ENCODE data around the gene ADIPOR2.

Gene ADIPOR2

GRCh38 chr12:1801303-1801975 lies 110.6 kb downstream of the ADIPOR2 start:
- no peak for DNase-seq

DNA sequence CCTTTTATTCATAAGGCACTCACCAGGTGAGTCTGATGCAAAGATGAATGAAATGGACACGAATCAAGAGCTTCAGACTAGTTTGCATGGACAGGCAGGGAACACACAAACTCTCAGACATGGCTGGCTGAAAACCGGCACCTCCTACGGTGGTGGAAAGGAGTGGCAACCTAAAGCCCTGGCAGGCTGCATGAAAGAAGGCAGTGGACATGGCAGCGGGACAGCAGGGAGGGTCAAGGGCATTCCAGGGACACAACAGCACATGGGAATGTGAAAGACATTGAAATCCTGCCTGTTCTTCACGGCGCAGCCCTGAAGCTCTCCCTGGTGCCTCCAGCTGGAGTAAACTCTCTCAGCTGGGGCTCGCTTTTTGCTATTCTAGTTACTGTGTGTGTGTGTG lies 112.9 kb downstream of the ADIPOR2 start:
- DNase-seq, result no peak

DNA sequence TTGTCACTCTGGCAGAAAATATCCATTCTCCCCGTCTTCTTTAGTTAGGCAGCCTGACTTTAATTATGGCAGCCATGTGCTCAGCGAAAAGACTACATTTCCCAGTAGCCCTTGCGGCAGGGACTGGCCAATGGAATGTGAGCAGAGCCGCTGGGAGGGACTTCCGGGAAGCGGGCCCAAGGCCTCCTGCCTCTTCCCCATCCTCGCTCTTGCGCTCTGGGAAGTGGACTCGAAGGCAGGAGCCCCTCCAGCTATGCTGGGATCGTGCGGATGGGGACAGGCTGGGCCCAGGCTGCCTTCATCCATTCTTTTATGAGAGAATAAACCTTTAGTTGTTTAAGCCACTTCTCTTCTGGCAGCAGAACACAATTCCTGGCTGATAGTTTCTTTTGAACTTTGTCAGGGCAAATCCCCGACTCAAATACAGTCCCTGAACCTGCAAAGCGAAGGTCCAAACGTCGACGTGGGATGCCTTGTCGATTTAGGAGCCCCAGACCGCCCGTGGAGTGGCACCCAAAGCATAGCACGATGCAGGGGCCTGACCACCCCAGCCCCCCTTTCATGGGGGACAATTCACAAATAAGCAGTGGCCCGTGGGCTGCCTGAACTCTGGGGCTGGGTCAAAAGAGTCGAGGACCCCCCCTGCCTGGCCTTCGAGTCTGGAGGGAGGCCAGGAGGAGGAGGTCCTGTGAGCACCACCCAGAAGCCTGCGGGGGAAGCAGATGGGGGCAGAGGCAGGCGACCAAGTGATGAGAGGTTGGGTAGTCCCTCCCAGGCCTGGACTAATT lies 113.9 kb downstream of the ADIPOR2 start:
- peak; percentile 86 for DNase-seq

GRCh38 chr12:1805441-1806081 lies 114.7 kb downstream of the ADIPOR2 start:
- DNase-seq, result no peak

GRCh38 chr12:1806301-1807086 lies 115.6 kb downstream of the ADIPOR2 start:
- DNase-seq, result no peak

DNA sequence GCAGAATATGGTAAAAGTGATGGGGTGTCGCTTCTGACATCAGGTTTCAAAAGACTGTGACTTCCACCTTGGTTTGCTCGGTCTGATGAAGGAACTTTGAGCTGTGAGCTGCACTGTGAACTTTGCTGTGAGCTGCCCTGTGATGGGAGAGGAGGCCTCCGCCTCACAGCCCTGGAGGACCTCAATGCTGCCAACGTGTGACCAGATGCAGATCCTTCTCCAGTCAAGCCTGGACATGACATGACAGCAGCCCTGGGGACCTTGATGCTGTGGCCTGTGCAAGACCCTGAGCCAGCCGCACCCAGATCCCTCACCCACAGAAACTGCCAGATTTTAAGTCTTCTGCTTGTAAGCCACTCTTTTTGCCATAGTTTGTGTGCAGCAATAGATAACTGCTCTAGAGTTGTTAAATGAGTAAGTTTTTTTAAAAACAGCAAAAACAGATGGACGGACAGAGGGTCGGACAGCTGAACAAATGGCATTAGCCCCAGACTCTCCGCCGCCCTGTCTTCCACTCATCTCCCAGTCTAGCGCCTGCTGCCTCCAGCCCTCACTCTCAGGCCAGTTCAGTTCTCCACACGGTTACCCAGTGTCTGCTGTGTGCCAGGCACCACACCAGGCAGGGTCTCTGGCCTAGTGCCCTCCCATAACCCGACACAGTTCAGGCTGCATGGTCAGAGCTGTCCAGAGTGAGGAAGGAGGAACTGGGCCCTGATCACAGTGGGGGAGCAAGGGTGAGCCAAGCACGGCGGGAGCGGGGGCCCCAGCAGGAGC lies 116.4 kb downstream of the ADIPOR2 start:
- no peak for DNase-seq

- DNase-seq, result no peak
These were observed 117.3 kb downstream of the ADIPOR2 start for GRCh38 chr12:1808036-1808797.

DNA sequence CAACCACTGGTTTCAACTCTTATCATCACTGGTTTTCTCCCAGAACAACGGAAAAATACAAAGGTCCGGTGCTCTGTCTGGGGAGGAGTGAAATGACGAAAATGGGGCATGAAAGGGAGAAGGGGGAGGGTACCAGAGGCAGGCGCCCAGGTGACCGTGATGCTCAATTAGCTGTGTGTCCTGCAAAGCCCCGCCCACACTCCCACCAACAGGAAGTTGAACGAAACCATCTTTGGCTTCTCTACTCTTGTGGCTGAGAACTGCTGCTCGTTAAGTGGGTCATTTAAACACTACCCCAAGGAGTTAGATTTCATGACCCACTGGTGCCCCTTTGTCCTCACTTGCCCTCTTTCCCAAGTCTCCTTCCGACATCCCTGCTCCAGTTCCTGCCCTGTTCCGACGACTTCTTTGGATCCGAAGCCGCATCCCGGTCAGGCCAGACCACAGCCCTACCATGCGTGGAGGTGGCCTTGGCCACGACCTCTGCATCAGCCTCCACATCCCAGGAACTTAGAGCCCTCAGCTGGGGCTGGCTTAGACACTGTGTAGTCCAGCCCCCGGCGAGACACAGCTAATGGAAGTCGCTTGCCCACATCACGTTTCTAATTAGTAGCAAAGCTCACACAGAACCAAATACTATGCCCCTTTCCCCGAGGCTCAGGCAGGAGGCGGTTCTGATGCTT lies 118.1 kb downstream of the ADIPOR2 start:
- no peak for DNase-seq

DNA sequence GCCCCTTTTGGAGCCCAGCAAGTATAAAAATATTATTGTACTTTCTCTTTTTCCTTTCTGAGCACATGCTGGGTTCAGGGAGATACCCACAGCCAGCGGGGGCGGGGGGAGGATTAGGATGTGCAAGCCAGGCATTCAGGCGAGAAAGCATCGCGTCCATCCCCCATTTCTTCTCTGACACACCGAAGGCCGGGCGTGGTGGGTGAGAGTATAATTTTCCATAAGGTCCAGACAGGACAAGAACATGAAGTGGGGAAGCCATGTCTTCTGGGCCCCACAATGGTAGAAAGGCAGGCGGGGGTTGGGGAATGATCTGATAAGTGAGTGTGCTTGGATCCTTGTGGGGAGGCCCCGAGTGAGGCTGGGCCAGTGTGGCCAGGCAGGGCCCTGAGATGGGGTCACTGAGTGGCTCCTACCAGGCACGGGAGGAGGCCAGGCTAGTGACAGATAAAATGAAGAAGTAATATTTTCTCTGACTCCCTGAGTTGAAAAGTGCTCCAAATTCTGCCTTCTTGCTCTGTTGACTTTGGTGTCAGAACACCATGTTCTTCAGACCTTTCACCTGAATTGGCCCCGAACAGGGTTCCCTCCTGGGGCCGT lies 118.8 kb downstream of the ADIPOR2 start:
- no peak for DNase-seq

DNA sequence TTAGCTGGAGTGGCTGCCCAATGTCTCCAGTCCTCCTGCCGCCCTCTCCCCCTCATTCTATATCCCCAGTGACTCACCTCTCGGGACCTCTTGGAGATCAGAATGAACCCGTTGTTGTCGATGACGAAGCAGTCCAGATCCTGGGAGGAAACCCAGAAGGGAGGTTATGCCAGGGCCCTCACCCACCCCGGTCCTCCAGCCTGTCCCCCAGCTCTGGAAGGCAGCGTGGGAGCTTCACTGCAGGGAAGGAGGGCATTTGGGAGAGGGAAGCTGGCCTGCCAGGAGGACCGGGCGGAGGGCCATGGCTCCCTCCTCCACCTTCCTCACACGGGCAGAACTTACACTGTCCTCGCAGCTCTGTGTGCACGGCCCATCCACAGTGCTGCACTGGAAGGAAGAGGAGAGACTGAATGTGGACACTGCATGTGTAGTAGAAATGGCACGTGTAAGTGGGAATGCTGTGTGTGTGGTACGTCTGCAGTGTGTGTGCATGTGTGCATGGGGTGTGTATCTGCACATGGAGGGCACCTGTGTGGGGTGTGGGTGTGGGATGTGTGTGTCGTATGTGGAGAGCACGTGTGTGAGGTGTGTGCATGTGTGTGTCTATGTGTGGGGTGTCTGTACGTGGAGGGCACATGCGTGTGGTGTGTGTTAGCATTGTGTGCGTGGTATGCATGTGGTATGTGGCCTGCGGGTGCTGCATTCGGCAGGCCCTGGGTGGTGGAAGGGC lies 119.5 kb downstream of the ADIPOR2 start:
- DNase-seq, result no peak

DNA sequence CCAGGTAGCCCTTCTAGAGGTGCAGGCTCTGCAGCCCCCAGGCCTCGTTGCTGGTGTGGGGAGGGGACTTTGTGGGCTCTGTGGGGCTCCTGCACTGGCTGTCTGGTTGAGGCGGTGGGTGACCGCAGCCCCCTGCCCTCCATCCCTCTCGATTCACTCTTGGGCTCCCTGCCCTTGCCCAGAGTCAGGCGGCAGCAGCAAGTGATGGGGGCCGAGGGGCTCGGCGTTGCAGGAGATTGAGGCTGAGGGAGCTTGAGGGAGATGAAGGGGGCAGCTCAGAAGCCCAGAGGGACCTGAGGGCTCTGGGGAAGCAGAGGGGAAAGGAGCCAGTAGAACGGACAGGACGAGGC lies 120.0 kb downstream of the ADIPOR2 start:
- no peak for DNase-seq

GRCh38 chr12:1811281-1811947 lies 120.5 kb downstream of the ADIPOR2 start:
- peak; percentile 39 for DNase-seq

- DNase-seq, result no peak
These were observed 121.0 kb downstream of the ADIPOR2 start for GRCh38 chr12:1811948-1812291.

GRCh38 chr12:1812650-1813302 lies 121.9 kb downstream of the ADIPOR2 start:
- no peak for DNase-seq

DNA sequence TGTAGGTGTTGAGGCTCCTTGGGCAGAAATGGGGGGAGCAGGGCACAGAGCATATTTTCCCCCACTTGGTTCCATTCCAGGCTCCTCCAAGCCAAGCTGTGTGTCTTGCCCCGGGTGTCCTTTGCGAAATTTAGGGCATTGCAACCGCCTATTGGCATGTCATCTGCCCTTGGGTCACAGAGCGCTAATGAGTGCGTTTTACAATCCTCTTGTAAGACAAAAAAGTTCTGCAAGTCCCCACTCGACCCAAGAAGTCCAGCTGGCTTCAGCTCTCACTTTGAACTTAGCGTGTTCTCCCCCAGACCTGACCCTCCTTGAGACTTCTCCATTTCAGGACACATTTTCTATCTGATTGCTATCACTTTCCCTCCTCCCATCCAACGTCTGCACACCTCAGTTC lies 123.4 kb downstream of the ADIPOR2 start:
- DNase-seq, result no peak

GRCh38 chr12:1815108-1815507 lies 124.2 kb downstream of the ADIPOR2 start:
- DNase-seq, result no peak

DNA sequence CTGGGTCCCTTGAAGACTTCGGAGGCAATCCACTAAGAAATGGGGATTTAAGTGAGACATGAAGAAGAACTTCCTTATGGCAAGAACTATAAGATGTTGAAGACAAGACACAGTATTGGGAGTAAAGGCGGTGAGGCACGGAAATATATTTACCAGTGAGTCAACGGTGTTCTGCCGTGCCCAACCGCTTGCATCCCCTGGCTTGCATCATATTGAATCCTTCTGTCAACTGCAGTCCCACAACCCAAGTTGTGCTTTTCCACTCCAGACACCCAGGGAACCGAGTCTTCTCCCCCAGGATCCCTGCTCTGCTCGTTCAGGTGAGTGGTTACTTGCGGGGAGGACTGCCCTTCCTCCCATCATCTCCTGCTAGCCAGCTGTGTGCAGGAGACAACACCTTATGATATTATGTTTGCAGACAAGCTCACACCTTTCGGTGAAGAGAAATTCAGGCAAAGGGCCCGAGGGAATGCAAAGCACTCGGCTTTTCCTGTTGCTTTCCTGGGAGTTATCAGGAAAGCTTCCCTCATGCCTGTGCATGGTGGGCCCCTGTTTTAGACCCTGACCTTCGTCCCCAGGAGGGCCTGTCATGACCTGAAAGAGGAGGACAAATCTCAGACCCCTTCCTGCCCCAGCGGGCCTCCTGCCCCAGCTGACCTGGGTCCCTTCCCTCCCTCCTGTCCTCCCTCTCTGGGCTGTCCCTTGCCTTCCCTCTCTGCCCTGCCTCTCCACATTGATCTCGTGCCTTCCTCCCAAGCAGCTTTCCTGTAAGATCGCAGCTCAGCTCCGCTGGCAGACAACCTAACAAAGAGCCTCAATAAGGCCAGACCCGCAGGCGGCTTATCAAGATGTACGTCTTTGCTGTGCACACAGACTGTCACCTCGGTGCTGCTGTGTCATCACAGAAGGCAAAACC lies 125.2 kb downstream of the ADIPOR2 start:
- no peak for DNase-seq

All from activated CD4-positive, alpha-beta T cell treated with anti-CD3 and anti-CD28 coated beads, Interleukin-2, amount 50 U/mL, for 1 hour (primary cell).